Measurements from ENCODE around the gene TPP2.

DNA sequence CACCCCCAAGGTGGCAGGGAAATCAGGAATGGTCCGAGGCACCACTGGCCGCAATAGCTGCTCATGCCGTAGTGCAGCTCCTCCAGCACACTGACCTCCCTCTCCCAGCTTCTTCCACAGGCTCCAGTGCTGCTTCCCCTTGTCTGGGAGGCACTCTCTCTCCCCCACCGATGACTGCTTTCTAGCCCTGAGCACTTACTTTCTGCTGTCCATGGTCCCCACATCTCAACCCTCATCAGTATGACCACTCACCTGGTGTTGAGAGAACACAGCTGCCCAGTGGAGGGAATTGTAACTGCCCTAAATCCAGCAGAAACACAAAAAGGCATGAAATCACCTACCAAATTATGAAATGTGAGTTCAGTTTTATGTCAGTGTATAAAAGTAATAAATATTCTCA, 28.9 kb upstream of the TPP2 start:
- TF ChIP-seq POLR2A (IDR thresholded peaks at IDR 0.05; ENCODE audit: low read length) (no peak), GATA1 (IDR thresholded peaks at IDR 0.05; ENCODE audit: low read depth, low read length) (no peak)

Data from erythroblast (primary cell).